HEK293 (cell line): ENCODE results near the gene FAM3C.

Source experiments
- PRDM1 ChIP-seq: fragments of 450-650 bp; formaldehyde crosslinking; IDR thresholded peaks from 2 replicates; pipeline ENCODE4; 2016; ENCODE audit warnings: missing biosample characterization, missing genetic modification characterization
- ZFP41 ChIP-seq: fragments of 450-650 bp; formaldehyde crosslinking; IDR thresholded peaks from 2 replicates; pipeline ENCODE4 v1.5.1; 2016; ENCODE audit warnings: missing biosample characterization, missing genetic modification characterization, borderline replicate concordance
- ZNF324 ChIP-seq: fragments of 450-650 bp; formaldehyde crosslinking; IDR thresholded peaks from 2 replicates; pipeline ENCODE4 v1.5.1; 2016; ENCODE audit warnings: missing biosample characterization, missing genetic modification characterization
- ZNF354C ChIP-seq: fragments of 450-650 bp; formaldehyde crosslinking; IDR thresholded peaks from 2 replicates; pipeline ENCODE4 v1.5.1; 2016; ENCODE audit warnings: missing biosample characterization, missing genetic modification characterization, low read depth, borderline replicate concordance
- ZNF610 ChIP-seq: fragments of 450-650 bp; formaldehyde crosslinking; IDR thresholded peaks from 2 replicates; pipeline ENCODE4 v1.5.1; 2016; ENCODE audit warnings: missing biosample characterization, missing genetic modification characterization, borderline replicate concordance
- TF ChIP-seq, protein P1 (sequence below): fragments of 450-650 bp; formaldehyde crosslinking; IDR thresholded peaks from 2 replicates; pipeline ENCODE4 v1.5.1; 2016; ENCODE audit warnings: missing biosample characterization, missing genetic modification characterization
- TF ChIP-seq, protein P2 (sequence below): fragments of 450-650 bp; formaldehyde crosslinking; IDR thresholded peaks from 2 replicates; pipeline ENCODE4 v1.5.1; 2016; ENCODE audit warnings: missing biosample characterization, missing genetic modification characterization
- TF ChIP-seq, protein P3 (sequence below): fragments of 450-650 bp; formaldehyde crosslinking; IDR thresholded peaks from 2 replicates; pipeline ENCODE4 v1.5.1; 2016; ENCODE audit warnings: missing biosample characterization, missing genetic modification characterization

DNA sequence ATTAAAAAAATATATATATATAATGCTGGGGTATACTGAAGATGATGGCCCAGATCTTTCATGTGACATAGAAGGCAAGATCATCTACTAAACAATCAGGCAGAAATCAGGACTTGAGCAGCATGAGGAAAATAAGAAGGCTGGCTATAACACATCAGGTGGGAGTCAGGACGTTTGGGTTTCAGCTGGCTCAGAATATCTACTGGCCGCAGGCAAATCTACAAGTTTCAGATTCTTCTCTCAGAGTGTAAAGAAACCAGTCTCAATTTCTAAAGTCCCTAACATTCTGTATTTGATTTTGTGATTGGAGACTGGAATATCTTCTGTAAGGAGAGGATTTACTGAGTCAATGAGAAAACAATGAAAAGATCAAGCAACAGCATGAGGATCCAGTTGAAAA is 37.7 kb upstream of the FAM3C start:
- TF ChIP-seq ZFP41 (no peak), ZNF354C (tag by site-specific recombination) (no peak), PRDM1 (tag by site-specific recombination) (no peak), ZNF610 (no peak), ZNF324 (tag by site-specific recombination) (no peak)
- TF ChIP-seq, protein P1, sequence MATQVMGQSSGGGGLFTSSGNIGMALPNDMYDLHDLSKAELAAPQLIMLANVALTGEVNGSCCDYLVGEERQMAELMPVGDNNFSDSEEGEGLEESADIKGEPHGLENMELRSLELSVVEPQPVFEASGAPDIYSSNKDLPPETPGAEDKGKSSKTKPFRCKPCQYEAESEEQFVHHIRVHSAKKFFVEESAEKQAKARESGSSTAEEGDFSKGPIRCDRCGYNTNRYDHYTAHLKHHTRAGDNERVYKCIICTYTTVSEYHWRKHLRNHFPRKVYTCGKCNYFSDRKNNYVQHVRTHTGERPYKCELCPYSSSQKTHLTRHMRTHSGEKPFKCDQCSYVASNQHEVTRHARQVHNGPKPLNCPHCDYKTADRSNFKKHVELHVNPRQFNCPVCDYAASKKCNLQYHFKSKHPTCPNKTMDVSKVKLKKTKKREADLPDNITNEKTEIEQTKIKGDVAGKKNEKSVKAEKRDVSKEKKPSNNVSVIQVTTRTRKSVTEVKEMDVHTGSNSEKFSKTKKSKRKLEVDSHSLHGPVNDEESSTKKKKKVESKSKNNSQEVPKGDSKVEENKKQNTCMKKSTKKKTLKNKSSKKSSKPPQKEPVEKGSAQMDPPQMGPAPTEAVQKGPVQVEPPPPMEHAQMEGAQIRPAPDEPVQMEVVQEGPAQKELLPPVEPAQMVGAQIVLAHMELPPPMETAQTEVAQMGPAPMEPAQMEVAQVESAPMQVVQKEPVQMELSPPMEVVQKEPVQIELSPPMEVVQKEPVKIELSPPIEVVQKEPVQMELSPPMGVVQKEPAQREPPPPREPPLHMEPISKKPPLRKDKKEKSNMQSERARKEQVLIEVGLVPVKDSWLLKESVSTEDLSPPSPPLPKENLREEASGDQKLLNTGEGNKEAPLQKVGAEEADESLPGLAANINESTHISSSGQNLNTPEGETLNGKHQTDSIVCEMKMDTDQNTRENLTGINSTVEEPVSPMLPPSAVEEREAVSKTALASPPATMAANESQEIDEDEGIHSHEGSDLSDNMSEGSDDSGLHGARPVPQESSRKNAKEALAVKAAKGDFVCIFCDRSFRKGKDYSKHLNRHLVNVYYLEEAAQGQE (tag by site-specific recombination): no peak
- TF ChIP-seq, protein P2, sequence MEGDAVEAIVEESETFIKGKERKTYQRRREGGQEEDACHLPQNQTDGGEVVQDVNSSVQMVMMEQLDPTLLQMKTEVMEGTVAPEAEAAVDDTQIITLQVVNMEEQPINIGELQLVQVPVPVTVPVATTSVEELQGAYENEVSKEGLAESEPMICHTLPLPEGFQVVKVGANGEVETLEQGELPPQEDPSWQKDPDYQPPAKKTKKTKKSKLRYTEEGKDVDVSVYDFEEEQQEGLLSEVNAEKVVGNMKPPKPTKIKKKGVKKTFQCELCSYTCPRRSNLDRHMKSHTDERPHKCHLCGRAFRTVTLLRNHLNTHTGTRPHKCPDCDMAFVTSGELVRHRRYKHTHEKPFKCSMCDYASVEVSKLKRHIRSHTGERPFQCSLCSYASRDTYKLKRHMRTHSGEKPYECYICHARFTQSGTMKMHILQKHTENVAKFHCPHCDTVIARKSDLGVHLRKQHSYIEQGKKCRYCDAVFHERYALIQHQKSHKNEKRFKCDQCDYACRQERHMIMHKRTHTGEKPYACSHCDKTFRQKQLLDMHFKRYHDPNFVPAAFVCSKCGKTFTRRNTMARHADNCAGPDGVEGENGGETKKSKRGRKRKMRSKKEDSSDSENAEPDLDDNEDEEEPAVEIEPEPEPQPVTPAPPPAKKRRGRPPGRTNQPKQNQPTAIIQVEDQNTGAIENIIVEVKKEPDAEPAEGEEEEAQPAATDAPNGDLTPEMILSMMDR (tag by site-specific recombination): no peak
- TF ChIP-seq, protein P3, sequence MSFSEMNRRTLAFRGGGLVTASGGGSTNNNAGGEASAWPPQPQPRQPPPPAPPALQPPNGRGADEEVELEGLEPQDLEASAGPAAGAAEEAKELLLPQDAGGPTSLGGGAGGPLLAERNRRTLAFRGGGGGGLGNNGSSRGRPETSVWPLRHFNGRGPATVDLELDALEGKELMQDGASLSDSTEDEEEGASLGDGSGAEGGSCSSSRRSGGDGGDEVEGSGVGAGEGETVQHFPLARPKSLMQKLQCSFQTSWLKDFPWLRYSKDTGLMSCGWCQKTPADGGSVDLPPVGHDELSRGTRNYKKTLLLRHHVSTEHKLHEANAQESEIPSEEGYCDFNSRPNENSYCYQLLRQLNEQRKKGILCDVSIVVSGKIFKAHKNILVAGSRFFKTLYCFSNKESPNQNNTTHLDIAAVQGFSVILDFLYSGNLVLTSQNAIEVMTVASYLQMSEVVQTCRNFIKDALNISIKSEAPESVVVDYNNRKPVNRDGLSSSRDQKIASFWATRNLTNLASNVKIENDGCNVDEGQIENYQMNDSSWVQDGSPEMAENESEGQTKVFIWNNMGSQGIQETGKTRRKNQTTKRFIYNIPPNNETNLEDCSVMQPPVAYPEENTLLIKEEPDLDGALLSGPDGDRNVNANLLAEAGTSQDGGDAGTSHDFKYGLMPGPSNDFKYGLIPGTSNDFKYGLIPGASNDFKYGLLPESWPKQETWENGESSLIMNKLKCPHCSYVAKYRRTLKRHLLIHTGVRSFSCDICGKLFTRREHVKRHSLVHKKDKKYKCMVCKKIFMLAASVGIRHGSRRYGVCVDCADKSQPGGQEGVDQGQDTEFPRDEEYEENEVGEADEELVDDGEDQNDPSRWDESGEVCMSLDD (tag by site-specific recombination): no peak
